ENCODE results near the gene NRXN3. TPM values are rescaled to one million over a fixed set of nuclear protein-coding genes. Genes with fewer than 3 reads are reported as not detected.

NRXN3 gene
- polyA plus RNA-seq, 1 donor from 2014 or later = 110 TPM

- H3K79me2 ChIP-seq (replicated peaks; ENCODE audit: insufficient read depth, low read length) = no peaks in the 10 kb centered on the region
- no peaks in the 10 kb centered on the region for H3K27me3 ChIP-seq (ENCODE audit: insufficient read depth, low read depth, low read length)
- H3K4me3 ChIP-seq (ENCODE audit: low read length) = no peak overlapping the region
- H3K4me2 ChIP-seq (ENCODE audit: low read length) = no peak overlapping the region
- no peak overlapping the region for H3K9ac ChIP-seq (ENCODE audit: low read length)
- no peak overlapping the region for H3K27ac ChIP-seq (ENCODE audit: low read length)
- TF ChIP-seq REST (IDR thresholded peaks at IDR 0.05; ENCODE audit: borderline replicate concordance) (no peak), TAF1 (IDR thresholded peaks at IDR 0.05; ENCODE audit: low read depth) (no peak), POLR2AphosphoS5 (IDR thresholded peaks at IDR 0.05) (no peak), MXI1 (conservative IDR thresholded peaks at IDR 0.05; ENCODE audit: poor library complexity, severe bottlenecking) (no peak), EP300 (conservative IDR thresholded peaks at IDR 0.05; ENCODE audit: poor library complexity, severe bottlenecking) (no peak), SMC3 (conservative IDR thresholded peaks at IDR 0.05; ENCODE audit: poor library complexity) (no peak), EZH2 (IDR thresholded peaks at IDR 0.05; ENCODE audit: borderline replicate concordance, insufficient read depth, low read length, poor library complexity, severe bottlenecking) (no peak), RAD21 (conservative IDR thresholded peaks at IDR 0.05) (no peak)
- TF ChIP-seq, protein P1, sequence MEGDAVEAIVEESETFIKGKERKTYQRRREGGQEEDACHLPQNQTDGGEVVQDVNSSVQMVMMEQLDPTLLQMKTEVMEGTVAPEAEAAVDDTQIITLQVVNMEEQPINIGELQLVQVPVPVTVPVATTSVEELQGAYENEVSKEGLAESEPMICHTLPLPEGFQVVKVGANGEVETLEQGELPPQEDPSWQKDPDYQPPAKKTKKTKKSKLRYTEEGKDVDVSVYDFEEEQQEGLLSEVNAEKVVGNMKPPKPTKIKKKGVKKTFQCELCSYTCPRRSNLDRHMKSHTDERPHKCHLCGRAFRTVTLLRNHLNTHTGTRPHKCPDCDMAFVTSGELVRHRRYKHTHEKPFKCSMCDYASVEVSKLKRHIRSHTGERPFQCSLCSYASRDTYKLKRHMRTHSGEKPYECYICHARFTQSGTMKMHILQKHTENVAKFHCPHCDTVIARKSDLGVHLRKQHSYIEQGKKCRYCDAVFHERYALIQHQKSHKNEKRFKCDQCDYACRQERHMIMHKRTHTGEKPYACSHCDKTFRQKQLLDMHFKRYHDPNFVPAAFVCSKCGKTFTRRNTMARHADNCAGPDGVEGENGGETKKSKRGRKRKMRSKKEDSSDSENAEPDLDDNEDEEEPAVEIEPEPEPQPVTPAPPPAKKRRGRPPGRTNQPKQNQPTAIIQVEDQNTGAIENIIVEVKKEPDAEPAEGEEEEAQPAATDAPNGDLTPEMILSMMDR (IDR thresholded peaks at IDR 0.05; ENCODE audit: poor library complexity, severe bottlenecking) = no peak
- H4K20me1 ChIP-seq (ENCODE audit: insufficient read depth) = no peaks in the 10 kb centered on the region
- no peaks in the 10 kb centered on the region for H3K9me3 ChIP-seq (ENCODE audit: low read length)
- no peaks in the 10 kb centered on the region for H3K9me2 ChIP-seq (ENCODE audit: insufficient read depth, low read length)
- no peaks in the 10 kb centered on the region for H3K36me3 ChIP-seq (ENCODE audit: insufficient read depth, low read length)
- H3F3A ChIP-seq (ENCODE audit: insufficient read depth, low read length, poor library complexity, severe bottlenecking) = no peaks in the 10 kb centered on the region
- H2AFZ ChIP-seq (ENCODE audit: low read depth, low read length) = no peak overlapping the region
These were observed 1745.2 kb downstream of the NRXN3 start for GRCh38 chr14:79915406-79915805.

- no peak overlapping the region for H3K9ac ChIP-seq (ENCODE audit: low read length)
- no peaks in the 10 kb centered on the region for H3K9me2 ChIP-seq (ENCODE audit: insufficient read depth, low read length)
- no peaks in the 10 kb centered on the region for H3K79me2 ChIP-seq (replicated peaks; ENCODE audit: insufficient read depth, low read length)
- H3K4me3 ChIP-seq (ENCODE audit: low read length) = no peak overlapping the region
- no peaks in the 10 kb centered on the region for H3K9me3 ChIP-seq (ENCODE audit: low read length)
- no peaks in the 10 kb centered on the region for H3K27me3 ChIP-seq (ENCODE audit: insufficient read depth, low read depth, low read length)
- no peaks in the 10 kb centered on the region for H4K20me1 ChIP-seq (ENCODE audit: insufficient read depth)
- no peaks in the 10 kb centered on the region for H3F3A ChIP-seq (ENCODE audit: insufficient read depth, low read length, poor library complexity, severe bottlenecking)
- no peaks in the 10 kb centered on the region for H3K36me3 ChIP-seq (ENCODE audit: insufficient read depth, low read length)
- H3K27ac ChIP-seq (ENCODE audit: low read length) = no peak overlapping the region
- no peak overlapping the region for H3K4me2 ChIP-seq (ENCODE audit: low read length)
- no peak overlapping the region for H2AFZ ChIP-seq (ENCODE audit: low read depth, low read length)
- TF ChIP-seq TAF1 (IDR thresholded peaks at IDR 0.05; ENCODE audit: low read depth) (no peak), REST (IDR thresholded peaks at IDR 0.05; ENCODE audit: borderline replicate concordance) (no peak), RAD21 (conservative IDR thresholded peaks at IDR 0.05) (no peak), SMC3 (conservative IDR thresholded peaks at IDR 0.05; ENCODE audit: poor library complexity) (no peak), POLR2AphosphoS5 (IDR thresholded peaks at IDR 0.05) (no peak), EZH2 (IDR thresholded peaks at IDR 0.05; ENCODE audit: borderline replicate concordance, insufficient read depth, low read length, poor library complexity, severe bottlenecking) (no peak), MXI1 (conservative IDR thresholded peaks at IDR 0.05; ENCODE audit: poor library complexity, severe bottlenecking) (no peak), EP300 (conservative IDR thresholded peaks at IDR 0.05; ENCODE audit: poor library complexity, severe bottlenecking) (no peak)
- TF ChIP-seq, protein P1 (IDR thresholded peaks at IDR 0.05; ENCODE audit: poor library complexity, severe bottlenecking) = no peak
These were observed 1746.1 kb downstream of the NRXN3 start for GRCh38 chr14:79916281-79916680.
